H9 (cell line): ENCODE data around the gene GOT2. TPM values are rescaled to one million over a fixed set of nuclear protein-coding genes. Genes with fewer than 3 reads are reported as not detected.

ENCODE experiments used
- DNase-seq: peaks from one replicate; pipeline ENCODE4 v3.0.0-alpha.2; 2017
- H2AFZ ChIP-seq: one replicate; pipeline ENCODE4 v1.6.1; 2013; ENCODE audit warnings: mild to moderate bottlenecking, low read length, control low read depth, moderate library complexity
- H2AK5ac ChIP-seq: 2 replicates; pipeline ENCODE4 v1.6.1; 2013; ENCODE audit warnings: low read length, control low read depth, mixed read lengths; ENCODE audit not compliant: insufficient read length
- H2BK120ac ChIP-seq: one replicate; pipeline ENCODE4 v1.6.1; 2013; ENCODE audit warnings: low read depth, mild to moderate bottlenecking, low read length, control low read depth, inconsistent platforms; ENCODE audit not compliant: poor library complexity, severe bottlenecking
- H2BK12ac ChIP-seq: 2 replicates; pipeline ENCODE4 v1.6.1; 2013; ENCODE audit warnings: low read length, control low read depth, mixed read lengths, low read depth; ENCODE audit not compliant: insufficient read length
- H2BK15ac ChIP-seq: 2 replicates; pipeline ENCODE4 v1.6.1; 2013; ENCODE audit warnings: low read depth, low read length, control low read depth
- H2BK20ac ChIP-seq: one replicate; pipeline ENCODE4 v1.6.1; 2013; ENCODE audit warnings: low read depth, mild to moderate bottlenecking, low read length, control low read depth, inconsistent platforms; ENCODE audit not compliant: poor library complexity, severe bottlenecking
- H2BK5ac ChIP-seq: 2 replicates; pipeline ENCODE4 v1.6.1; 2013; ENCODE audit warnings: low read length, control low read depth, mixed read lengths; ENCODE audit not compliant: insufficient read length
- H3K14ac ChIP-seq: 2 replicates; pipeline ENCODE4 v1.6.1; 2013; ENCODE audit warnings: low read length, control low read depth; ENCODE audit not compliant: insufficient read depth
- H3K18ac ChIP-seq: 2 replicates; pipeline ENCODE4 v1.6.1; 2013; ENCODE audit warnings: low read depth, mild to moderate bottlenecking, mixed read lengths, low read length, control low read depth; ENCODE audit not compliant: insufficient read length
- H3K23ac ChIP-seq: 2 replicates; pipeline ENCODE4 v1.6.1; 2013; ENCODE audit warnings: low read length, control low read depth, mixed read lengths, low read depth; ENCODE audit not compliant: insufficient read length
- H3K23me2 ChIP-seq: 2 replicates; pipeline ENCODE4 v1.6.1; 2013; ENCODE audit warnings: low read depth, mild to moderate bottlenecking, mixed read lengths, low read length, control low read depth; ENCODE audit not compliant: insufficient read length, poor library complexity, severe bottlenecking
- H3K27ac ChIP-seq: 2 replicates; pipeline ENCODE4 v1.5.1; 2013; ENCODE audit warnings: low read length, control low read depth, mixed read lengths, low read depth; ENCODE audit not compliant: insufficient read length
- H3K27me3 ChIP-seq: 2 replicates; pipeline ENCODE4 v1.6.1; 2013; ENCODE audit warnings: low read length, control low read depth, inconsistent platforms; ENCODE audit not compliant: insufficient read depth
- H3K4ac ChIP-seq: 2 replicates; pipeline ENCODE4 v1.6.1; 2013; ENCODE audit warnings: low read depth, mild to moderate bottlenecking, control low read depth, inconsistent platforms, low read length, moderate library complexity
- H3K4me1 ChIP-seq: 2 replicates; pipeline ENCODE4 v1.6.1; 2013; ENCODE audit warnings: low read length, control low read depth, inconsistent platforms; ENCODE audit not compliant: insufficient read depth
- H3K4me2 ChIP-seq: 2 replicates; pipeline ENCODE4 v1.6.1; 2013; ENCODE audit warnings: low read length, control low read depth, mixed read lengths; ENCODE audit not compliant: insufficient read length, insufficient read depth
- H3K56ac ChIP-seq: 2 replicates; pipeline ENCODE4 v1.6.1; 2013; ENCODE audit warnings: low read depth, mild to moderate bottlenecking, mixed read lengths, low read length, control low read depth; ENCODE audit not compliant: insufficient read length
- H3K79me1 ChIP-seq: 2 replicates; pipeline ENCODE4 v1.6.1; 2013; ENCODE audit warnings: low read depth, mild to moderate bottlenecking, moderate library complexity, low read length, control low read depth, inconsistent platforms; ENCODE audit not compliant: insufficient read depth, poor library complexity, severe bottlenecking
- H3K79me2 ChIP-seq: 2 replicates; pipeline ENCODE4 v1.6.1; 2013; ENCODE audit warnings: low read length, control low read depth, inconsistent platforms; ENCODE audit not compliant: insufficient read depth
- H3K9ac ChIP-seq: 2 replicates; pipeline ENCODE4 v1.6.1; 2013; ENCODE audit warnings: low read length, control low read depth, mixed read lengths; ENCODE audit not compliant: insufficient read length; ENCODE audit errors: extremely low read depth
- H3K9me3 ChIP-seq: one replicate; pipeline ENCODE4 v1.6.1; 2013; ENCODE audit warnings: low read depth, low read length, inconsistent platforms; ENCODE audit not compliant: control insufficient read depth
- H3T11ph ChIP-seq: one replicate; pipeline ENCODE4 v1.6.1; 2013; ENCODE audit warnings: mild to moderate bottlenecking, low read length, control low read depth, inconsistent platforms
- H4K20me1 ChIP-seq: one replicate; pipeline ENCODE4 v1.6.1; 2013; ENCODE audit not compliant: control insufficient read depth, insufficient read length, insufficient read depth
- H4K5ac ChIP-seq: 2 replicates; pipeline ENCODE4 v1.6.1; 2013; ENCODE audit warnings: low read depth, mild to moderate bottlenecking, mixed read lengths, low read length, control low read depth; ENCODE audit not compliant: insufficient read length
- H4K8ac ChIP-seq: replicated peaks from 2 replicates; pipeline ENCODE4 v1.6.1; 2013; ENCODE audit warnings: low read length, control low read depth, mixed read lengths, low read depth; ENCODE audit not compliant: insufficient read length
- H4K91ac ChIP-seq: 2 replicates; pipeline ENCODE4 v1.6.1; 2013; ENCODE audit warnings: low read depth, mild to moderate bottlenecking, moderate library complexity, mixed read lengths, low read length, control low read depth; ENCODE audit not compliant: insufficient read length
- H3K27ac Mint-ChIP-seq, 3 experiments: 2 replicates in 2 of 3; 3 replicates in 1 of 3; pipeline ENCODE4 v1.8.0; 2020 to 2021; ENCODE audit warnings: mixed read lengths in 3 of 3, mild to moderate bottlenecking in 1 of 3, moderate library complexity in 1 of 3
- H3K27me3 Mint-ChIP-seq: 2 replicates; pipeline ENCODE4 v1.8.0; 2021; ENCODE audit warnings: low read depth, mild to moderate bottlenecking, moderate library complexity, mixed read lengths
- H3K36me3 Mint-ChIP-seq, 3 experiments: 2 replicates in 2 of 3; 3 replicates in 1 of 3; pipeline ENCODE4 v1.8.0; 2020 to 2021; ENCODE audit warnings: low read depth in 3 of 3, mixed read lengths in 3 of 3; ENCODE audit not compliant: insufficient read depth in 1 of 3
- H3K4me1 Mint-ChIP-seq, 2 experiments: 2 replicates each; pipeline ENCODE4 v1.8.0; 2020; ENCODE audit warnings: mixed read lengths in 2 of 2
- H3K4me3 Mint-ChIP-seq, 2 experiments: 2 replicates in 1 of 2; 3 replicates in 1 of 2; pipeline ENCODE4 v1.8.0; 2020 to 2021; ENCODE audit warnings: mild to moderate bottlenecking in 2 of 2, mixed read lengths in 2 of 2, moderate library complexity in 1 of 2
- H3K9me3 Mint-ChIP-seq, 2 experiments: 2 replicates in 1 of 2; 3 replicates in 1 of 2; pipeline ENCODE4 v1.8.0; 2020; ENCODE audit warnings: mild to moderate bottlenecking in 2 of 2, mixed read lengths in 2 of 2, moderate library complexity in 1 of 2
- CTCF ChIP-seq: fragments of 200-600 bp; sonication (generic); conservative IDR thresholded peaks from 3 replicates; pipeline ENCODE4 v1.8.0; 2021; ENCODE audit warnings: antibody characterized with exemption, mild to moderate bottlenecking
- total RNA-seq: library from RNA; stranded (reverse); gene quantifications from 2 replicates; pipeline ENCODE4 v1.2.1, GENCODE V29; 2021

Gene GOT2
- total RNA-seq, 1 experiment from 2014 or later = 148 TPM

- no peak overlapping the region for H3K23ac ChIP-seq
- no peaks in the 10 kb centered on the region; a peak in 2 of 5 replicates for H3K9me3 Mint-ChIP-seq
- H3K23me2 ChIP-seq = no peaks in the 10 kb centered on the region
- no peaks in the 10 kb centered on the region for H3K79me1 ChIP-seq
- no peaks in the 10 kb centered on the region for H3K36me3 Mint-ChIP-seq
- no peak overlapping the region for H3K9ac ChIP-seq
- no peak overlapping the region for H3K56ac ChIP-seq
- H3K4ac ChIP-seq = no peak overlapping the region
- no peaks in the 10 kb centered on the region for H3K27me3 Mint-ChIP-seq
- H2BK120ac ChIP-seq = no peak overlapping the region
- H3K4me1 ChIP-seq = no peaks in the 10 kb centered on the region
- peaks cover 2% of the 10 kb centered on the region in 2 experiments; a peak in 3 of 4 replicates for H3K4me1 Mint-ChIP-seq
- no peak overlapping the region for H3K4me3 Mint-ChIP-seq
- H2BK5ac ChIP-seq = no peak overlapping the region
- no peak overlapping the region for H2BK12ac ChIP-seq
- H3K27me3 ChIP-seq = no peaks in the 10 kb centered on the region
- H3K4me2 ChIP-seq = no peak overlapping the region
- H3T11ph ChIP-seq = no peak overlapping the region
- no peak for DNase-seq
- no peak overlapping the region for H2BK15ac ChIP-seq
- no peak overlapping the region for H2BK20ac ChIP-seq
- H3K27ac ChIP-seq = no peak overlapping the region
- H2AFZ ChIP-seq = no peak overlapping the region
- no peak overlapping the region for H4K5ac ChIP-seq
- H3K9me3 ChIP-seq = no peaks in the 10 kb centered on the region
- H4K8ac ChIP-seq = no peak overlapping the region
- H2AK5ac ChIP-seq = no peak overlapping the region
- H3K14ac ChIP-seq = no peak overlapping the region
- H4K20me1 ChIP-seq = no peaks in the 10 kb centered on the region
- H3K79me2 ChIP-seq = no peaks in the 10 kb centered on the region
- no peak overlapping the region for H3K27ac Mint-ChIP-seq
- no peak overlapping the region for H3K18ac ChIP-seq
- TF ChIP-seq CTCF = no peak
- no peak overlapping the region for H4K91ac ChIP-seq
These were observed 39.8 kb upstream of the GOT2 start for GRCh38 chr16:58773870-58774269.
